A172 (cell line): ENCODE results near the gene KCNG4. TPM values are rescaled to one million over a fixed set of nuclear protein-coding genes. Genes with fewer than 3 reads are reported as not detected.
"Not testable (repeated sequence)": the region's sequence is repeated elsewhere in the genome, so short reads cannot be mapped to it uniquely, and the experiment has no call there.

Source experiments
- DNase-seq: peaks from one replicate; pipeline ENCODE4 v3.0.0-alpha.2; 2015; ENCODE audit warnings: low spot score
- total RNA-seq: library from RNA; depleted of rRNA; stranded (reverse); fragments of >200 nt; shearing (Covaris generic); gene quantifications from 2 replicates; pipeline ENCODE4 v1.2.3, GENCODE V29; 2014

Gene KCNG4
- total RNA-seq, 1 experiment from 2014 or later: 0.02 TPM

- no peak for DNase-seq
Observed at GRCh38 chr16:84205976-84206691, 33.7 kb downstream of the KCNG4 start.

- DNase-seq: not testable (repeated sequence)
Observed at GRCh38 chr16:84205123-84205522, 34.7 kb downstream of the KCNG4 start.

DNA sequence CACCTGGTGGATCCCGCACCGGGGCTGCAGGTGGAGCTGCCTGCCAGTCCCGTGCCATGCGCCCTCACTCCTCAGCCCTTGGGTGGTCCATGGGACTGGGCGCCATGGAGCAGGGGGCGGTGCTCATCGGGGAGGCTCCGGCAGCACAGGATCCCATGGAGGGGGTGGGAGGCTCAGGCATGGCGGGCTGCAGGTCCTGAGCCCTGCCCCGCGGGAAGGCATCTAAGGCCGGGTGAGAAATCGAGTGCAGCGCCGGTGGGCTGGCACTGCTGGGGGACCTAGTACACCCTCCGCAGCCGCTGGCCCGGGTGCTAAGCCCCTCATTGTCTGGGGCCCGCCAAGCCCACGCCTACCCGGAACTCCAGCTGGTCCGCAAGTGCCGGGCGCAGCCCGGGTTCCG, 35.3 kb downstream of the KCNG4 start:
- not testable (repeated sequence) for DNase-seq

- no peak for DNase-seq
Observed at GRCh38 chr16:84199861-84200260, 40.0 kb downstream of the KCNG4 start.

GRCh38 chr16:84199097-84199496, 40.7 kb downstream of the KCNG4 start:
- no peak for DNase-seq

- DNase-seq: peak; percentile 87
Observed at GRCh38 chr16:84198401-84198800, 41.4 kb downstream of the KCNG4 start.

DNA sequence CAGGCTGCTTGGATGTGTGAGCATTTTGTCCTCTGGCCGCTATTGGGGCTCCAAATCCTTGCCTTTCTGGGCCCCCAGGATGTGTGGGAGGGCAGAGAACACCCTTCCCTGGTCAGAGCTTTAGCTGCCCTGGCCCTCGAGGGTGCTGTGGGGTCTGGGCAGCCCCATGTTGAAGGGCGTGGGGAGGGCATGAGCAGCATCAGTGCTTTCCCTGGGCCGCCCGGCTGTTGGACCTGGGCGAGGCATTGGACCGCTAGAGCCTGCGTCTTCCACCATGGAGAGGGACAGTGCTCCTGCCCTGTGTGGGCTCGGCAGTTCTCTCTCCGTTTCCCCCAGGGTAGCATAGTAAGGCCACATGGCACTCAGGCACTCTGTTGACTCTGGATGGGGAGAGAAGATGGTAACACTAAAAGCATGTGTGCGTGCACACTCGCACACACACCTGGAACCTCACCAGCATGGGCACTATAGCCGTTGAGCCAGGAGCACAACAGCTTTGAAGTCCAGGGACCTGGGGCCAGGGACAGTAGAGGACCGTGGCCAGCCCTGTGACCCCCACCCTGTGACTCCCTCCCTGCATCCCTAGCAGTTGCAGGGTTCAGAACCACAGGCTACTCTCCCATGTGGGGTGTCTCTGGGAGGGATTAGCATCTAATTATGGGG, 42.2 kb downstream of the KCNG4 start:
- no peak for DNase-seq

DNA sequence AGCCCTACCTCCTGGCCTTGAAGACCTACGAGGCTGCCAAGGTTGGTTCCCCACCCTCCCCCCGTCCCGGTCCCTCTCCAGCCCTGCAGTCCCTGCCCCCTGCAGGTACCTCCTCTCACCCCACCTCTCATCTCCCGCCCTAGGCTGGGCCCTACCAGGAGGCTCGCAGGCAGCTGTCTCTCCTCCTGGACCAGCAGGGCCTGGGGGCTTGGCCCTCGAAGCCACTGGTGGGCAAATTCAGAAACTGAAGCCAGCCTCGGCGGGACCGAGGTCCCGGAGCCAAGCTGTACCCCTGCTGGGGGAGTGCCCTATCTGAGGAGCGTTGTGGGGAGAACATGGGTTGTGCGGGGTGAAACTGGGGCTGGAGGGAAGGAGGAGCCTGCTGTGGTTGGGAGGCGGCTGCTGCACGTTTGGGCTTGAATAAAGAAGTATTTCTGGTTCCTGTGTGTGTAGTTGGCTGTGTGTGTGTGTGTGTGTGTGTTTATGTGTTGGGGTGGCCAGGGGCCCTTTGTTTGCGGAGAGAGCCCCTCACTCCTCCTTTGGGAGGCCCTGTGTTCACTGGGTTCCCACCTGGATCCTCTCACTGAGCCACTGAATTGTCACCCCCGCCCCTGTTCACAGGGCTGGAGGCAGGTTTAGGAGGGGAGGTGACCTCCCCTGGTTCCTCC, 43.0 kb downstream of the KCNG4 start:
- no peak for DNase-seq

DNA sequence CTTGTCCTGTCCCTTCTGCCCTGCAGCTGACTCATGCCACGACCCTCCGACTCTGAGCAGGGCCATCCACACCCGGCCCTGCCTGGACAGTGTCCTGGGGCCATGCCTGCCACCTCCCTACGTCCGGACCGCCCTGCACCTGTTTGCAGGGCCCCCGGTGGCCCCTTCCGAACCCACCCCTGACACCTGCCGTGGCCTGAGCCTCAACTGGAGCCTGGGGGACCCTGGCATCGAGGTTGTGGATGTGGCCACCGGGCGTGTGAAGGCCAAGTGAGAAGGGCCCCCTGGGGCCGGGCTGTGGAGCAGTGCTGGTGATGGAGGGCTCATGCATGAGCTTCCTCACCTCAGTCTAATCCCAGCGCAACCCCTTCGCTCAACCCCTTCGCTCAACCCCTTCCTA, 43.7 kb downstream of the KCNG4 start:
- no peak for DNase-seq

GRCh38 chr16:84195201-84196093, 44.4 kb downstream of the KCNG4 start:
- DNase-seq: no peak

- DNase-seq: no peak
Observed at GRCh38 chr16:84194470-84195200, 45.2 kb downstream of the KCNG4 start.

DNA sequence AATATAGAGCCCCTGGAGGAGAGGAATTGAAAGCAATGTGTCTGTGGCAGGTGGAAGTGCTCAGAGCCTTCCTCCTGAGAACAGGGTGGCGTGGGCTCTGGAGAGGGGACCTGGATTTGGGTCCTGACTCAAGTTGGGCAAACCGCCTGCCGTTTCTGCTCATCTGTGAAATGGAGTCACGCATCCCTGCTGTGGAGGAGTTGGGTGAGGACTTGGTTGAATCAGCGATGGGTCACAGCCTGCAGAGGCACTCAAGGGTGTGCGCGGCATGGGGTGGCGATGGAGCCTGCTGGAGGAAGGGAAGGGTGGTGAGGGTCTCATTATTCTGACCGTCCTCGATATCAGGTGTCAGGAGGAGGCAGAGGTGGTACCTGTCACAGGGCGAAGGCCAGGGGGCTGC, 45.8 kb downstream of the KCNG4 start:
- DNase-seq: no peak

DNA sequence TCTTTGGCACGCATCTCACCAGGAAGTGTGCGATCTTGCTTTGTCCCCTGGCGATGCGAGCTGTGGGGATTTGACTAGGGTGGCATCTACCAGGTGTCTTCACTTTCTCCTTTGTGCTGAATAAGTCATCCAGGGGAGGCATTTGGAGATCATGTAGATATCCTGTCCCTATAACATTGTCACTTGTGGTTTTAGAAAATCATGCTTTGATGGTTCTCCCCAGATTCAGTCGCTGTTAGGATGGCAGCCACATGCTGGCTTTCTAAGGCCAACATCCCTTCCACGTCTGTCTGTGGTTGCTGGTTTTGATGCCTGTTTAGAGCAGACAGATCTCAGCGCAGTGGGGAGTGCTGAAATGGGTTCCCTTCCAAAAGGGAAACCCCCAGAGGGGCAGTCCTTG, 46.3 kb downstream of the KCNG4 start:
- DNase-seq: no peak

DNA sequence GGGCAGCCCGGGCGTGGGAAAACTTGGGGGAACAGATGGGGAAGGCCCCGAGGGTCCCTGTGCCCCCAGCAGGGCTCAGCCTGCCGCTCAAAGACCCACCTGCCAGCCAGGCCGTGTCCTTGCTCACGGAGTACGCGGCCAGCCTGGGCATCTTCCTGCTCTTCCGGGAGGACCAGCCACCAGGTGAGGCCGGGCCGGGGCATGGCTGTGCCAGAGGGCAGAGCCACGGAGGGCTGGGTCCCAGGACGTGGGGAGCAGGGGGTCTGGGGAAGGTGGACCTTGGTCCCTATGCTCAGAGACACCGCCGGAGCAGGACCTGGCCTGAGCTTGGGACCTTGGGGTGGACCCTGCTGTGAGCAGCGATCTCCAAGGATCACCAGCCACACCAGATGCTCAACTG, 48.3 kb downstream of the KCNG4 start:
- DNase-seq: no peak

DNA sequence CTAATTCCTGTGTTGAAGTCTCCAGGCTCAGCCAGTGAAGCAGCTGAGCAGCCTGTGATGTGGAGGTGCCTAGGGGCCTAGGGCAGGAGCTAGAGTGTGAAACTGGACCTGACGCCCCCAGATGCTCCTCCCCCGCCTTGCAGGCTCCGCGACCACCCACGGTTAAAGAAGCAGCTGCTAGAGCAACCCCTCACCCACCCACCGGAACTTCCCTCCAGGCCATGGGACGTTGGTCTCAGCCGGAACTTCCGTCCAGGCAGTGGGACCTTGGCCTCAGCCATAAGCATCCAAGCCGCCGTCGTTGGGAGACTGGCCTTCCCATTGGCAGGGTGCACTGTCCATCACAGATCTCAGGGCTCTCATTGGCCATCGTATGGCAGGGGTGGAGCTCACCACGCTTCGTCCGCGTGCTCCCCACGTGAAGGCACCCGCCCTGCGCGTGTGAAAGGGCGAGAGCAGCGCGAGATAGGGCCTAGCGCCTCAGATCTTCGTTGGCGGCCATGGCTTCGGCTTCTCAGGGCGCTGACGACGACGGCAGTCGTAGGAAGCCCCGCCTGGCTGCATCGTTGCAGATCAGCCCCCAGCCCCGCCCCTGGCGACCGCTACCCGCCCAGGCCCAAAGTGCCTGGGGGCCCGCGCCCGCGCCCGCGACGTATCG, 49.0 kb downstream of the KCNG4 start, which contains the start of gene ADAD2:
Gene ADAD2, plus strand, starts transcription at position 427 of the 658 bp plus-strand sequence. Its CDS starts 74 bp downstream, at position 501.
- DNase-seq: no peak

DNA sequence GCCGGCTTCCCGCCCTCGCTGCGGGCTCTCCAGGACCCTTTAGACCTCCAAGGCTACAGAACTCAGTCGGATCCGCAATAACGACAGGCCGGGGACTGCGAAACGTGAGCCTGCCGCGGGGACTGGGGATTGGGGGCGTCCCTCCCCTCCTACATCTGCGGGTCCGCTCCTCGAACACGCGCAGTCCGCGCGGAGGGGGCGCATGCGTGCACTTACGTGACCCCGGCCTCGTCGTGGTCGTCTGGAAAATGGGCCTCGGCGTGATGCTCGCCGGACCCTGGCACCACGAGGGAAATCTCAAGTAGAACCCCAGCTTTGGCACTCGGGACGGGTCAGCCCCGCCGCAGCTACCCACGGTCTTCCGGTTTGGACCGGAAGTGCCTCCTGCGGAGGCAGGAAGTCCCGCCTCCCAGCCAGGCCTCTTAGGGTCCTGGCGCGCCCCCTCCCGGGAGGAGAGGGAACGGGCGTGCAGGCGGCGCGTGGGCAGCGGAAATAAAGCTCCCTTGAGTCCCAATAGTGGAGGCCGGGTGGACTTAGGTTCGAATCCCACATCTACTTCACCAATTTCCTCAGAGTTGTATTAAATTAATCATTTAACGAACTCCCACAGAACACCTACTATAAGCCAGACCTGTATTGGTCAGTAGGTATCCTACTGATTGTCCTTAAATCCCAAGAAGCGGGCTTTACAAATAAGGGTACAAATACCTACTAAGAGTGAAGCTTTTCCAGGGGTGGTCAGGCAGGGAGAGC, 53.0 kb downstream of the KCNG4 start, which contains the start of gene TAF1C:
Gene TAF1C, minus strand, starts transcription at position 373 of the 753 bp plus-strand sequence. CDS start 2,069 bp downstream, outside the sequence.
- peak; percentile 86 for DNase-seq

- no peak for DNase-seq
Observed at GRCh38 chr16:84184775-84185174, 55.0 kb downstream of the KCNG4 start.

DNA sequence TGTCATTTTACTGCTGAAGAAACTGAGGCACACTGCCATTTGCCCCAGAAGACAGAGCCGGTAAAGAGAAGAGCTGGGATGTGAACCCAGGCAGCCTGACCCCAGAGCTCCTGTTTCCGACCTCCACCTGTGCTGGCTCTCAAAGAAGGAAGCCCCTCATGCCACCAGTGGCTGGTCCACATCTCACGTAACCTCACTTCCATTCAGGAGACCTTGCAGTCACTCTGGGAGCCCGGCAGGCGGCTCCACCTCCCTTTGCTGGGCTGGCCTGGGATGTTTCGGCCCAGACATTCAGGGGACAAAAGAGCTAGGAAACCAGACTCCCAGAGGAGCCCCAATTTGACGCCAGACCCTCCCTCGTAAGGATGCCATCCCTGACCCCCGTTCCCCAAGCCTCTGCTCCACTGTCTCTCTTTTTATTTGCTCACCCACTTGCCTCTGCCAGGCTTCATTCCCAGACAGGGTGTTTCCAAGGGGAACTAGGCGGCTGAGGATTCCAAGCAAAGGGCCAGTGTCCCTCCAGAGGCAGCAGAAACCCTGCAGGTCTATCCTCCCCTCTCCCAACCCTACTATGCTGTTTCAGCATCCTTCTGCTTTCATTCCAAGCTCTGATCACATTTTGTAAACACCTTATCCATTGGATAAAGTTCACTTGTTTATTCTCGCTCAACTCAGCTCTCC, 55.8 kb downstream of the KCNG4 start:
- no peak for DNase-seq

DNA sequence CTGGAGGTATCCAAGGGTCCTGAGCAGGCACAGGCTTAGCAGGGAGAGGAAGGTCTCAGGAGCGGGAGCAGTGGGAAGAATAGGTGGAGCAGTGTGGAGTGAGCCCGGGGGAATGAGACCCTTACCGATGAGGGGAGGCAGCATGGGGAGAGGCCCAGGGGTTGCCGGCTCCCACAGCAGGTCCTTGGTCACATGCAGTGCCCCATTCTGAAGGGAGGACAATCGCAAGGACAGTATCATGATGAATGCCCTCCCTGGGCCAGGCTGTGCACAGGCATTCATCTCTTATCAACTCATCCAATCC, 56.3 kb downstream of the KCNG4 start:
- no peak for DNase-seq
